ENCODE measurements around the gene VWCE. TPM values are rescaled to one million over a fixed set of nuclear protein-coding genes. Genes with fewer than 3 reads are reported as not detected.
A peak's percentile ranks its signal among the peaks of the same experiment; 100 is the strongest.

The VWCE gene
- total and polyA plus RNA-seq, 8 donors, result 0.16 to 0.90 (median 0.36) TPM

DNA sequence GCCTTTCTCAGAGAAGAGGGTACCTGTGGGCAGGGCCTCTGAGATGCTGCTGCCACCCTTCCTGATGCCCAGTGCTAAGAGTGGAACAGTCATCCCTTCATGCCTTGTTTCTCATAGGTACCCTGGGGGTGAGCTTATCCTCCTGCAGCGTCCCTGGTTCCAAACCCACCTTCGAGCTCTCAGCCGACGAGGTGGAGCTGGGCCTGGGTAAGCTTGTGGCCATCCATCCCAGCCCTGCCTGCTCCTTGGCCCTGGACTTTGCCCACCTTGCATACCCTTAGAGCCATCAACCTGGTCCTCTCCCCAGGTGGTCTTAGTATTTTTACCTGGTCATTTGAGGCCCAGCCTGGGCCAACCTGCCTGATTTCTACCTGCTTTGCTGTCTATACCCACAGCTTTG lies 46.6 kb upstream of the VWCE start:
- DNase-seq (no peak), ATAC-seq (no peak), FAIRE-seq (no peak)
- Histone ChIP-seq H3K4me3 (no peak overlapping the region), H3K27me3 (no peaks in the 10 kb centered on the region), H3K27ac (no peak overlapping the region), H3K9me3 (no peaks in the 10 kb centered on the region), H3K36me3 (peaks cover 0 to 7% (median 0%) of the 10 kb centered on the region in 3 donors), H3K4me1 (no peaks in the 10 kb centered on the region)
- WGBS, 2 donors, result 91 to 95% methylated on average over 4 of the region's 4 CpGs
- TF ChIP-seq CTCF (IDR thresholded peaks at IDR 0.05), result no peak
- intact Hi-C loops (cut with DNase I), result no loop called here

DNA sequence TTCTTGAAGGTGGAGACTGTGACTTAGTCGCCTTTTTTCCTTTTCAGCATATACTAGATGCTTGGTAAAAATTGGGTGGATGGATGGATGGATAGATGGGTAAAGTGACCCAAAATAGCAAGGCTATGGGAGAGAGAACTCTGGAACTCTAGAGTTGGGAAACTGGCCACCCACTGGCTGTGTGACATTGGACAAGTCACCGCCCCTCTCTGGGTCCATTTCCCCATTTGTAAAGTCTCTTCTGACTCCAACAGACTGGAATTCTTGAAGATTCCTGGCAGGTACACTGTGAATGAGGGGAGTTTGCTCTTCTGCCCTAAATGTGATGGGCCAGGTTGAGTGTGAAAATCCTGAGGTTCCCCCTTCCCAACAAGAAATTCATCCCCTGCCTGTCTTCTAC lies 45.9 kb upstream of the VWCE start:
- Histone ChIP-seq H3K36me3 (peaks cover 0 to 7% (median 0%) of the 10 kb centered on the region in 3 donors), H3K9me3 (no peaks in the 10 kb centered on the region), H3K4me1 (peaks cover under 1 to 5% (median 1%) of the 10 kb centered on the region in 3 donors), H3K4me3 (no peak overlapping the region), H3K27ac (no peak overlapping the region), H3K27me3 (no peaks in the 10 kb centered on the region)
- ATAC-seq (no peak), DNase-seq (no peak), FAIRE-seq (no peak)
- no peak for TF ChIP-seq CTCF (IDR thresholded peaks at IDR 0.05)
- intact Hi-C loops (cut with DNase I), result no loop called here
- WGBS, 2 donors, result 94 to 98% methylated on average over 2 of the region's 2 CpGs

- intact Hi-C loops (cut with DNase I), result loop anchor here in 2 of 3 donors (5.0 kb wide), 2 partner anchors 43 to 48 kb away; no protein-coding TSS in a partner anchor
- Histone ChIP-seq H3K9me3 (no peaks in the 10 kb centered on the region), H3K27me3 (no peaks in the 10 kb centered on the region), H3K4me3 (no peak overlapping the region), H3K36me3 (peaks cover 0 to 7% (median 0%) of the 10 kb centered on the region in 3 donors), H3K27ac (no peak overlapping the region), H3K4me1 (peaks cover 11 to 19% (median 14%) of the 10 kb centered on the region in 3 donors)
- no peak for TF ChIP-seq CTCF (IDR thresholded peaks at IDR 0.05)
- DNase-seq (peak in 1 of 6 donors; percentile 23), FAIRE-seq (no peak), ATAC-seq (no peak)
- WGBS, 2 donors, result 83 to 94% methylated on average over 4 of the region's 4 CpGs
These were observed 44.4 kb upstream of the VWCE start for GRCh38 chr11:61339490-61339878.

DNA sequence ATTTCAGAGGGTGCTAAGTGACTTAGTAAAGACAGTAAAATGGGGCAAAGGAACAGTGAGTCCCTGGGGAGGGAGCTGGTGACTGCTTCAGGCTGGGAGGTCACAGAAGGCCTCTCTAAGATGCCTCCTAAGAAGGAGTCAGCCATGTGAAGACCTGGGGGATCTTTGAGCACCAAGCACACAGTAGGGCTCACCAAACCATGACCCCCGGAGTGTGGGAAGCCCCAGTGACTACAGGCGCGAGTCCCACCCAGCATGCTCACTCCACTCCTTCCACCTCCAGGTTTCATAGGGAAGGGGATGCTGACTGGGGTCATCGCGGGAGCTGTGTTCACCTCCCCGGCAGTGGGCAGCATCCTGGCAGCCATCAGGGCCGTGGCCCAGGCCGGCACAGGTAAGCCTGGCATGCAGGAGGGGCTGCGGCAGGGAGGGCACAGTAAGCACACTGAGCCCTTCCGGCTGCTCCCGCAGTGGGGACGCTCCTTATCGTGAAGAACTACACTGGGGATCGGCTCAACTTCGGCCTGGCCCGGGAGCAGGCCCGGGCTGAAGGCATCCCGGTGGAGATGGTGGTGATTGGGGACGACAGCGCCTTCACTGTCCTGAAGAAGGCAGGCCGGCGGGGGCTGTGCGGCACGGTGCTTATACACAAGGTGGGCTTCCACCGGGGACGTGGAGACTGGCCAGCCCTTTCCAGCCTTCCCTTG lies 43.8 kb upstream of the VWCE start:
- FAIRE-seq (no peak), DNase-seq (peak in 1 of 6 donors; percentile 71), ATAC-seq (no peak)
- Histone ChIP-seq H3K36me3 (peaks cover 0 to 7% (median 0%) of the 10 kb centered on the region in 3 donors), H3K4me3 (no peak overlapping the region), H3K9me3 (no peaks in the 10 kb centered on the region), H3K27ac (no peak overlapping the region), H3K27me3 (no peaks in the 10 kb centered on the region), H3K4me1 (peaks cover 12 to 22% (median 18%) of the 10 kb centered on the region in 3 donors)
- WGBS, 2 donors, result 88 to 89% methylated on average over 26 of the region's 26 CpGs
- no peak for TF ChIP-seq CTCF (IDR thresholded peaks at IDR 0.05)
- intact Hi-C loops (cut with DNase I), result loop anchor here in 2 of 3 donors (5.0 kb wide), 2 partner anchors 43 to 48 kb away; no protein-coding TSS in a partner anchor

Data from pancreas (tissue), 10 donors.